Neural progenitor cell (in vitro differentiated cells): ENCODE measurements around the gene USP49.

Experiments used
- CTCF ChIP-seq: fragments of 200-600 bp; sonication (generic); IDR thresholded peaks from 2 replicates; pipeline ENCODE4 v1.5.1; 2017; ENCODE audit warnings: antibody characterized with exemption, mild to moderate bottlenecking
- EZH2 ChIP-seq: fragments of 200-600 bp; sonication (generic); IDR thresholded peaks from 2 replicates; pipeline ENCODE4 v1.6.1; 2017; ENCODE audit warnings: antibody characterized with exemption, mild to moderate bottlenecking, moderate library complexity
- EZH2phosphoT487 ChIP-seq: fragments of 200-600 bp; sonication (generic); IDR thresholded peaks from 2 replicates; pipeline ENCODE4 v1.6.1; 2017; ENCODE audit warnings: antibody characterized with exemption

- TF ChIP-seq CTCF: no peak
- no peak for TF ChIP-seq EZH2
- no peak for TF ChIP-seq EZH2phosphoT487
Observed at GRCh38 chr6:41826343-41827022, 68.7 kb downstream of the USP49 start.
